ENCODE measurements around the gene PLCH1.

- TF ChIP-seq FOXM1 (IDR thresholded peaks at IDR 0.05; ENCODE audit: borderline replicate concordance) = no peak
- no peak for TF ChIP-seq HDGF (IDR thresholded peaks at IDR 0.05; ENCODE audit: borderline replicate concordance)
- TF ChIP-seq SUZ12 (IDR thresholded peaks at IDR 0.05) = no peak
- TF ChIP-seq FOXK2 (IDR thresholded peaks at IDR 0.05) = no peak
- TF ChIP-seq L3MBTL2 (conservative IDR thresholded peaks at IDR 0.05) = no peak
- TF ChIP-seq ARNT (IDR thresholded peaks at IDR 0.05) = no peak
- TF ChIP-seq SP1 (IDR thresholded peaks at IDR 0.05) = no peak
- no peak for TF ChIP-seq ELF4 (IDR thresholded peaks at IDR 0.05)
- TF ChIP-seq TARDBP (IDR thresholded peaks at IDR 0.05) = no peak
- no peak for TF ChIP-seq FOXA1 (IDR thresholded peaks at IDR 0.05)
- no peak for TF ChIP-seq NFRKB (IDR thresholded peaks at IDR 0.05)
- TF ChIP-seq ZNF384 (IDR thresholded peaks at IDR 0.05) = no peak
- no peak for TF ChIP-seq LEF1 (IDR thresholded peaks at IDR 0.05; ENCODE audit: borderline replicate concordance)
Measured at GRCh38 chr3:155651489-155652218, 93.2 kb downstream of the PLCH1 start.
